GM21737 (cell line): ENCODE data around the gene NATD1.
A peak's percentile ranks its signal among the peaks of the same experiment; 100 is the strongest.

Experiments used
- ATAC-seq: cut with Tn5 transposase; IDR thresholded peaks from one replicate; pipeline ENCODE4 v1.9.1; 2021; ENCODE audit warnings: mild to moderate bottlenecking, moderate library complexity; ENCODE audit not compliant: unreplicated experiment

NATD1 gene, protein sequence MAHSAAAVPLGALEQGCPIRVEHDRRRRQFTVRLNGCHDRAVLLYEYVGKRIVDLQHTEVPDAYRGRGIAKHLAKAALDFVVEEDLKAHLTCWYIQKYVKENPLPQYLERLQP

DNA sequence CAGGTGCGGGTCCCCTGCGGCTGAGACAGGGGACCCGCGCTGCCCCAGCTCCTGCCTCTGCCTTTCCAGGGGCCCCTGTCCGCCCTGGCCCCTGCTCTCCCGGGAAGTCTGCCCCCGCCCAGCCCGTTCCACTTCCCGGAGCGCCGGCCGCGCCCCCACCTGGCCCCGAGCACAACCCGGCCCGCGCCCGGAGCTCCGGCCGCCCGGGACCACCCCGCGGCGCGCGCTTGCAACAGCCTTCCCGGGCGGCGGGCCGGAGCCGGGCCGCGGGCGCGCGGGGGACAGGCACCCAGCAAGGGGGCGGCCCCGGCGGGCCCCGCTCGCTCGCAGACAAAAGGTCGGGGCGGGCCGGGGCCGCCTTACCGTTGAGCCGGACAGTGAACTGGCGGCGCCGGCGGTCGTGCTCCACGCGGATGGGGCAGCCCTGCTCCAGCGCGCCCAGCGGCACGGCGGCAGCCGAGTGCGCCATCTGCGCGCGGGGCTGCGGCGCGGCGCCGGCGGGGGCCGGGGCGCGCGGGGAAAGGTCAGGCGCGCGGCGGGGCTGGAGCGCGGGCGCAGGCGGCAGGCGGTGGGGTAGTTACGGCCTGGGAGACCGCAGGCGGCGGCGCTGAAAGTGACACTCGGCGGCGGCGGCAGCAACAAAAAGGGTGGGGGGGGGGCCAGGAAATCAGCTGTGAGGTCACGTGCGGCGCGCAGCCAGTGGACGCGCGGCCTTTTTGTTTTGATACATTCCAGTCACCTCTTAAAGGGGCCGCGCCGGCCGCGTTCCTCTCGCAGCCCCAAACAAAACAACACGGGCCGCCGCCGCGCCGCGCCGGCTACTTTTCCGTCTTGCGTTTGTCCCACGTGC lies at the start of gene NATD1:
Gene NATD1, minus strand, starts transcription at position 615 of the 850 bp plus-strand sequence. Its CDS starts 146 bp downstream, at position 469.
- ATAC-seq: peak; percentile 73

DNA sequence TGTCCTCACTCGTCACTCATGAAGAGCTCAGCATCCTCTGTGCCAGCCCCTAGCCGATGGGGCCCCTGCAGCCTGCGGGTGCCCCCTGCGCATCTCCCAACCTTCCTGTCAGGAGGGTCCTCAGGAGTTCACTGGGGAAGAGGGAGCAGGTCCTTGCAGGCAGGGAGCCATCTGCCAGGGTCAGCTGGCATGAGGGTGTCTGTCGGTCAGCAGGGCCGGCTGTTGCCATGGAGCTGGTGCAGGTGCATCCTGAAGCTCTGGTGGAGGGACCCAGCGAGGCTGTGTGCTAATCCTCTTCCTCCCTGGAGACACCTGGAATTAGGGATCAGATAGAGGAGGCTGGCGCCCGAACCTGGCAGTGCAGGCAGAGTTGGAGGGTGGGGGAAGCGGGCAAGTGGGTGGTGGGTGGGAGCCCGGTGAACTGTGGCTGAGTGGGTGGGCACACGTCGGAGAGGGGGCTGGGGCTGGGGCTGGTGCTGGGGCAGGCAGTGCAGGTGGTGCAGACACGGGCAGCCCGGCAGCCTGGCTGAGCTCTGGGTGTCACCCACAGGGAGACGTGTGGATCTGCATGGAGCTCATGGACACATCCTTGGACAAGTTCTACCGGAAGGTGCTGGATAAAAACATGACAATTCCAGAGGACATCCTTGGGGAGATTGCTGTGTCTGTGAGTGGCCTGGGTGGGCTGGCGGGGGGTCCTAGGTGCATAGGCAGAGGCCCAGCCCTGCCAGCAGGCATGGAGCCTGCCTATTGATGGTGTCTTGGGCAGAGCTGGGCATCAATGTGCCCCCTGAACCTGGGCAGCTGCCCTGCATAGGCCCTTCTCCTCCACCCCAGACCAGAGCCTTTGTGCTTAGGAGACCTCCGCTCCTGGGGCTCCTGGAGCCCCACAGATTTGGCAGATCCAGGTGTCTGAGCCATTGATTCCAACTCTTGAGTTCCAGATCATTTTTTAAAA lies 48.7 kb upstream of the NATD1 start:
- no peak for ATAC-seq

DNA sequence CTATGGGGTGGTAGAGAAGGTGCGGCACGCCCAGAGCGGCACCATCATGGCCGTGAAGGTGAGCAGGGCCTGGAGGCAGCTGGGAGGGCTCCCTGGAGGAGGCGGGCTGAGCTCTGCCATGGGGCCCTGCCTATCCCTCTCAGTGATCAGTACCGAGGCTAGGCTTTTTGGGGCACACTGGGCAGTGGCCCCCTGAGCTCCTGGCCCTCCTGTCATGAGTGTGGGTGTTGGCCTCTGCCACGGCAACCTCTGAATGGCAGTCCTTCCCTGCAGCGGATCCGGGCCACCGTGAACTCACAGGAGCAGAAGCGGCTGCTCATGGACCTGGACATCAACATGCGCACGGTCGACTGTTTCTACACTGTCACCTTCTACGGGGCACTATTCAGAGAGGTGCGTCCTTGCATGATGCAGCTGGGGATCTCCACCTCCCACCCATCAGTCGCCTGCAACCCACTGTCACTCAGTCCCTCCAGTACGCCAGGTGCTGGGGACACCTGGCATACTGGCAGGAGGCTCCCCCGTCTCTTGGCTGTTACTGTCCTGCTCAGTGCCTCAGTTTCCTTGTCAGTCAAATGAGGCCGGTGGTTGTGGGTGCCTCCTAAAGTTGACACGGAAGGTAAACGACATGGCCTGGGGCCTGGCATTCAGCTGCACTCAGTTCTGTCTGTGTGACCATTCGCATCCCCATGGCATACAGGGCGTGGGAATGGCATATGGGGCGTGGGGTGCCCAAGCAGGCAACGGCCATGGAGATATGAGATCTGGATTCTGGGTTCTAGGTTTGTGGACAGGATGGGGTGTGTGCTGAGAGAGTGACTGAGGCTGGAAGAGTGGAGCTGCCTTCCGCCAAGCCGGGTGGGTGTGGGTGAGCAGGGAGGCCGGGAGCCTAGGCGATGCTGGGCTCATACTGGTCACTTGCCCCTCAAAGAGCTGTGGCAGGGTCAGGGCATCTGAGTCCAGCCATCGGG lies 47.7 kb upstream of the NATD1 start:
- no peak for ATAC-seq

DNA sequence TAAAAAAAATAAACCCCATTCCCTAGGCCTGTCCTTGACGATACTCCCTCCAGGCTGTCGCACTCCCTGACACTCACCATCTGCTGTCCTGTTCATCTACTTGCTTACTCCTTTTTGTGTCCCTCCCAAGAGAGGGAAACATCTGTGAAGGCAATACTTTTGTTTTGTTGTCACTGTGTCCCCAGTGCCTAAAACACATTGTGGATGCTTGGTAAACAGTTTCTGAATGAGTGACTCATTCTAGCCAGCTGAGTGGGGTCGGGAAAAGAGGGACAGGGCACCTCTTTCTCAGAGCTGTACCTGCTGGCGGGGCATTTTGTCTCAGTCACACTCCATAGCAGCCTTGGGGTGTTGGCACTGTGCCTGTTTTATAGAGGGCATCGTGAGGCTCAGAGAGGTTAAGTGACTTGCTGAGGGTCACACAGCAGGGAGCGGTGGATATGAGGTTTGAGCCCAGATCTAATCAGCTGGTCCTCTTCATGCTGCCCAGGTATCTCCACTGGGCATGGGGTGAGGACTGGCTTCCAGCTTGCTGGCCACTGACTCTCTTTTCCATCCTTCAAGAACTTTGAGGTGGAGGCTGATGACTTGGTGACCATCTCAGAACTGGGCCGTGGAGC lies 46.9 kb upstream of the NATD1 start:
- ATAC-seq: no peak

DNA sequence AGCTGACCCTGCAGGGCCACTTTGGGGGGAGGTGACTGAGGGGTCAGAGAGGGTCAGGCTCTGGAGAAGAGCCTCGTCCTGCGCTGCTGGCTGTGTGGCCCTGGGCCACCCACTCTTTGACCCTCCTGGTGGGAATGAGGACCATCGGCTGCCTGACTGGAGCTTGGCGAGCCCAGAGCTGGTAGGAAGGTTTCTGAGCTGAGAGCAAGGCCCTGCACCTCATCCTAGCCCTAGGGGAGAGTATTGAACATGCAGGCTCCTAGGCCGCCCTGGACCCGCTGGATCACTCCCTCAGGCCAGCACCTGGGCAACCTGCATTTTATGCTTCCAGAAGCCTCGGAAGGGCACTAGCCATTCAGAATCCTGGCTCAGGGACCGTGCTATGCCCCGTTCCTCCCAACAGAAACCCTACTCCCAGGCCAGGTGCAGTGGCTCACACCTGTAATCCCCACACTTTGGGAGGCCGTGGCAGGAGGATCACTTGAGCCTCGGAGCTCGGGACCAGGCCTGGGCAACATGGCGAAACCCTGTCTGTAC lies 45.8 kb upstream of the NATD1 start:
- ATAC-seq: no peak

DNA sequence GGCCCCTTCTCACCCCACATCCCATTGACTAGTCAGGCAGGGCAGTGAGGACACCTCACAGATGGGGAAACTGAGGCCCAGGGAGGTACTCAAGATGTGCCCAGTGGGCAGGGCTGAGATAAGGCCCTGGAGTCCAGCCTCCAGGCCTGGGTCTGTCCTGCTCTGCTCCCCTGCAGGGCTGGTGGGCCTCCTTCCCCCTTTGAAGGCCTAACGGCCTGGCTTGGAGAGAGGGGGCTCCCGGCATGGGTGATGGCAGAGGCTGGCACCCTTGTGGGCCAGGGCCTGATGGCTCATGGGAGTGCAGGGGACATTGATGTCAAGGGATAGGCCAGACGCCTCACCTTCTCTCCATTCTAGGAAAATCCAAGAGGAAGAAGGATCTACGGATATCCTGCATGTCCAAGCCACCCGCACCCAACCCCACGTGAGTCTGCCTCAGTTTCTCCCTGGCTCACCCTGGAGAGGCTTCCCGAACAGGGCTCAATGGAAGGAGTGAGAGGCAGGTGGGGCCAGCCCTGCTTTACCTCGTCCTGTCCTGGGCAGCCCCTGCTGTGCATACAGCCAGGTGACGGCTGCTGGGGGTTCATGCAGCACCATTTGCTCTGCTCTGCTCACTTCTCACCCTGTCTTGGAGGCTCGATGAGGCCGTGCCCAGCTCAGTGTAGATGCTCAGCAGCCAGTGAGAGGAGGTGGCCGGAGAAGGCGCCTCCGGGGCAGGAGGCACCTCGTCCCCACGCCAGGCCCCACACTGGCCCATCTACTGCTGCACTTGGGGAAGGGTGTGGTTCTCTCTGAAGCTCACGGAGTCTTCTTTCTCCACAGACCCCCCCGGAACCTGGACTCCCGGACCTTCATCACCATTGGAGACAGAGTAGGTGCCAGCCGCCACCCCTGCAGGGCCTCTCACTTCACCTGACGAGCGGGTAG lies 45.1 kb upstream of the NATD1 start:
- ATAC-seq: no peak

DNA sequence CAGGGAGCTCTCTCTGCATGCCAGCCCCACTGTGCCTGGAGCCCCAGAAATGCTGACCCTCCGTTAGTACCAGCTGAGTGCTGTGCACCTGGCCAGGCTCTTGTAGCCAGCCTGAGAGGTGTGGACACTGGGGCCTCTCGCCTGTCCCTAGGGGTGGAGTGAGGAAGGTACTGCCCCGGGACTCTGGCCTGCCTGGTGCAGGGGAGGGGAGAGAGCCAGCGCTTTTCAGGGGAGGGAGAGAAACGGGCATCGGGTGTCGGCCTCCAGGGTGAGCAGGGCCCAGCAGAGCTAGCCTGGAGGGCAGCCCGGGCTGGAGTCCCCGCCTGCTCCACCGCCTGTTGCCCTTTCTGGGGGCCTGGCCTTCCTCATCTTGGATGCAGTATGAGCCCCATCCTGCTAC lies 44.4 kb upstream of the NATD1 start:
- ATAC-seq: no peak

DNA sequence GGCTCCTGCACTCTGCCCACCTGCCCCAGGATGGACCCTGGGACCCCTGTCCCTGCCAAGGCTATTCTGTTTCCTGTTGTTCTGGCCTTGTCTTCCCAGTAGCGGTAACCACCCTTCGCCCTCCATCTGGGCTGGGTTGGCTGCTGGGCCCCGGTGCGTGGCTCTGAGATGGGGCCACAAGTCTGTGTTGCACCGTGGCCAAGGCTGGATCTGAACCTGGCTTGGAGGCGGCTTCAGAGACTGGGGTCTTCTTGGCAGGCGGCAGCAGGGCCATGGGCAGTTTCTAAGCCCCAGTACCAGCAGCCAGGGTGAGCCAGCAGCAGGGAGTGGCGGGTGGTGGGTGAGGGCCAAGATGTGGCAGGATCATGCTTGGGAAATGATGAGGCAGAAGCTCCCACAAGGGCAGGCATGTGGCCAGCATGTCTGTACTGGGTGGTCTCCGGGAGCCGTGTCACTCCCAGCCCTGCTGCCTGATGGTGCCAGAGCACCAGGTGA lies 43.9 kb upstream of the NATD1 start:
- ATAC-seq: no peak

DNA sequence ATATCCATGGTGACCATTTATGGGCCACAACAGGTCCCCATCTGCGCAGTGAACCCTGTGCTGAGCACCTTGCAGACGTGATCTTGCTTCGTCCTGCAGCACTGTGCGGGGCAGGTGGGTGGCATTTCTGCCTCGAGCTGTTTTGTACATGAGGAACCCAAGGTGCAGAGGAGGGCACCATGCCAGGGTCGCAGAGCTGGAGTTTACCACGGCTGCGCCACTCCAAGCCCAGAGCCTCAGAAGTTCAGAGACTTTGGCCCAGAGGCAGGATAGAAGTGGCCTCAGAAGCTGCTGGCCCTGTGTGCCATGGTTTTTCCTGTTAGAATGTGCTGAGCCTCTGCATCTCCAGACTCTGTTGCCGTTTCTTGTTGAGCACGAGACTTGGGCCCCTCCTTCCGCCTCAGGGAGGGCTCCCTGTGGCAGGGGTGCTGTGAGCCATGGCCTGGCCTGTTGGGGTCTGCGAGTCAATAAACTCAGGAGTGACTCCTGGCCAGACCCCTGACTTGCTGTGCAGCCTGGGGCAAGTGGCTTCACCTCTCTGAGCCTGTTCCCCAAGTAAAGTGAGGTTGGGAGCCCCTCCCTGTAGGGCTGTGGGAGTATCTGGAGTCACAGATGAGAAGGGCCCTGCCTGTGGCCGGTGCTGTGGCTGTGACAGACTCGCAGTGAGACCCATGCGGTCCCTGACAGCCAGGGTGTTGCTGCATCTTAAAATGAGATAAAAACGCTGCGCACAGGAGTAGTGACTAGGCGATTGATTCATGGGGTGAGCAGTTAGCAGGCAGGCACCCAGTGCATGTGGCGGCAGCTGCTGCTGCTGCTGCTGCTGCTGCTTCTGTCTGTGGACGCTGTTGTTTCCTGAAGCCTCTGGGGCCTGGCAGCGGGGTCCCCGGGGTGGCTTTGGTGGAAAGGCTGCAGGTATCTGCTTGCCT lies 43.2 kb upstream of the NATD1 start:
- no peak for ATAC-seq

DNA sequence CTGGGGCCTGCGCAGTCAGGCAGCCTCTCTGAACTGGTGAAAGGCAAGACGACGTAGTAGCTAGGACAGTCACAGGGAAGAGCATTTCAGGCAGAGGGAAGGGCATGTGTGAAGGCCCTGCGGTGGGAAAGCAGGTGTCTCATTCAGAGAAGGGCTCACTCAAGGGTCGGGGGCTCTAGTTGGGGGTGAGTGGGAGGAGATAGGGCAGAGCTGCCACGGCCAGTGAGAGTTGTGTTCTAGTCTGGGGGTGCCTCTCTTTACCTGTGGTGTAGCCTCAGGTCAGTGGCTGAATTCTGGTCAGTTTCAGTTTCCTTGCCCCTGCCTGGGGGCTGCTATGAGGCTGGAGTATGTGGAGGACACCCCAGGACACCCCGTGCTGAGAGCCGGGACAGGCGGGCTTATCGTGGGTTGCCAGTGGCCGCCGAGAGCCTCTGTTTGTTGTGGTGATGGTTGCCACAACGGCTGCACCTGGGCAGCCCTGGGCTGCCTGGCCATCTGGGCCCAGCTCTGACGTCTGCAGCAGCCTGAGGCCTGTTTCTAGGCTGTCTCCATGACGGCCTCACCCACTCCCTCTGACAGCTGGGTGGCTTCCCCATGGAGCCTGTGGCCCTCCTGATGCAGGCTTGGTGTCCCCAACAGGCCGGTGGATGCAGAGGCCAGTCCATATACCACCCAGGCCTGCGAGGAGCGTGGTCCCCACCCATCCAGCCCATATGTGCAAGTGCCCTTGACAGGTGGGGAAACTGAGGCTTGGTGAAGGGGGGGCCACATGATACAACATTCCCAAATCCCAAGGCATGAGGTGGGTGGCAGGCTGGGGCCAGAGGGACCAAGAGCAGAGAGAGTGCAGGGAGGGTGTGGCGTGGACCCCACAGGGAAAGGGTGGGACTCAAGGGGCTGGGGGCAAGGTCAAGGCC lies 42.1 kb upstream of the NATD1 start:
- no peak for ATAC-seq

DNA sequence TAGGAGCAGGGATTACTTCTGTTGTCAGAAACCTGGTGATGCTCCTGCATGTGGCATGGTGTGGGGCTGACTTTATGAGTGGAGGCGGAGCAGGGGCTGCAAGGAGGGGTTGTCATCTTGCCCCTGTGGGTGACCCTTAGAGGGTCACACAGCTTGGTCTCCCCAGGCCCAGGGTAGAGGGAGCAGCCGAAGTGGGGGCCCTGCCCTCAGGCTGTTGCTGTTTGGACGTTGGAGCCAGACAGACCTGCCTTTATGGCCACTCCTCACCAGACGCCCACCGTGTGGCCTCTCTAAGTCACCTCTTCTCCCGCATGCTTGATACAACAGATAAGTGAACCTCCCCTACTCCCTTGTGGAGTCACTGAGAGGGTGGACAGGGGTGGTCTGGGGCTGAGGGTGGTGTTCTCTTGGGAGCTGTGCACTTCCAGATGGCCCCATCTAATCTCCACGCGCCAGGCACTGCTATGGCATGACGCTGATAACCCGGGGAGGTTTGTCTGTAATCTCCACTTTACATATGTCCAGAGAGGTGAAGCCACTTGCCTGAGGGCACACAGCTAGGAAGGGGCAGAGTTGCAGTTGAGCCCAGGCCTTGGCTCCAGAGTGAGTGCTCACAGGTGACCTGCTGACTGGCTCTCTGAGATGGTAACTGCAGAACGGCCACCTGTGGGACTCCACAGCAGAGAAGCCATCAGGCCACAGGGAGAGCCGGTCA lies 41.3 kb upstream of the NATD1 start:
- no peak for ATAC-seq

DNA sequence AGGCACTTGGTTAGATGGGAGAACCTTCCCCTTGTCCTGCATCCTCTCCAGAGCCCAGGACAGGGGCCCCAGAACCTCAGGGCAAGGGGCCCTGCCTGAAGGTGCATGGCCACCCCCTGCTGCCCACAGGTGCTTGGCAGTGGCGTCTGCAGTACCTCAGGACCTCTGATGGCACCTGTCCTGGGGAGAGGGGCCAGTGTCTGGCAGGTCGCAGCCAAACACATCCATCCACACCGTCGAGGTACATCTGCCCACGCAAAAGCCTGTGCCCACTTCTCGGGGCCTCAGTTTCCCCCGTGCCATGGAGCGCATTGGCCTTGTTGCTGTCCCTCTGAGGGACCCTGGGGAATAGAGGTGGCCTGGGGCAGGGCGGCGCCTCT lies 40.6 kb upstream of the NATD1 start:
- no peak for ATAC-seq

DNA sequence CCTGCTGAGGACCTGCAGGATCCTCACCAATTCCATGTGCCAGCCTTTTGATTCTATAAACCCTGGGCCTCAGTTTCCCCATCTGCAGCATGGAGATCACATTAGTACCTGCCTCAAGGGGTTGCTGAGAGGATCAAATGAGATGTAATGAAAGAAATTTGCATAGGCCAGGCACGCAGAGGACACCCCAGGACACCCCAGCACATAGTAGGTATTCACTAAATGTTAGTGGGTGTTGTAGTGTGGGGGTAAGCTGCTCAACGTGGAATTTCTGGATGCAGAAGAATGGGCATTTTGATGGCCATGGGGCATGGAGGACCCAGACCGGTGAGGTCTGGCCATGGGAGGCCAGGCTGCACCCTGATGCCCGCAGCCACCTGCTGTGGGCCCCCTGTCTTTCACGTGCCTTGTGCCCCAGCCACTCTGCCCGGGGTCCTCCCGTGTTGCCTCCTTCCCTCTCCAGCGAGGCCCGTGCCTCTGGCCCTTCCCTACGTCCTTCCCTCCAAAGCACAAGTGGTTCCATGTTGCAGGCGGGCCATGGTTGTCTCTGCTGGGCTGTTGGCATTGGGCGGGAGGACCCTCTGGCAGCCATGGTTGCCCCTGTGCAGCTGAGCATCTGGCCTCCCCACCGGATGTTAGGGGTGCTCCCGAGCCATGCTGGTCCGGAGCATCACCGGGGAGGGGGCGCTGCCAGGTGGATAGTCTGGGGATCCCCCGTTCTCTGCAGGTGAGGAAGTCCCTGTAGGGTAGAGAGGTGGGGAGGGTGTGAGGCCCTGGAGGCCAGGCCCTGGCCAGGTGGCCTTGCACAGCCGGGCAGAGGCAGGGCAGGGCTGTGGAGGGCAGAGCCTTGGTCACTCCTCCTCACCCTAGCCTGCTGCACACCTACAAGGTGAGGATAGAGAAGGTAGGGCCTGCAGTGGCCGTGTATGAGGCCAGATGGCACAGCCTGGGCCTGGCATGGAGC lies 39.9 kb upstream of the NATD1 start:
- ATAC-seq: no peak

DNA sequence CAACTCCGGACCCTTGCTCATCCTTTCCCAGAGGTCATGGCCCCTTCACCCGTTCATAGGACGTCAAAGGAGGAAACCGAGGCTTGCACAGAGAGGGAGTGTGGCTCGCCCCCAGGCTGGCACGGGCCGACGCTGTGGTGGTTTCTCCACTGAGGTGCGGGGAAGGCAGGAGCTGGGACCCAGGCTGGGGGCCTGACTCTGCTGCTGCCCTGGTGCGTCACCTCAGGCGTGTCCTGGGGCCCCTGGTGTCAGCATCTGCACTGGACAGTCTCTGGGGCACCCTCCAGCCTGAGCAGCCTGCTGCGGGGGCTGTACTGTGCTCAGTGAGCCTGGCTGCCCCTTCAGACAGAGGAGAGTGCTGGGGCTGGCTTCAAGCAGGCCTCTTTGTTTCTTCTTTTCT lies 38.7 kb upstream of the NATD1 start:
- no peak for ATAC-seq

DNA sequence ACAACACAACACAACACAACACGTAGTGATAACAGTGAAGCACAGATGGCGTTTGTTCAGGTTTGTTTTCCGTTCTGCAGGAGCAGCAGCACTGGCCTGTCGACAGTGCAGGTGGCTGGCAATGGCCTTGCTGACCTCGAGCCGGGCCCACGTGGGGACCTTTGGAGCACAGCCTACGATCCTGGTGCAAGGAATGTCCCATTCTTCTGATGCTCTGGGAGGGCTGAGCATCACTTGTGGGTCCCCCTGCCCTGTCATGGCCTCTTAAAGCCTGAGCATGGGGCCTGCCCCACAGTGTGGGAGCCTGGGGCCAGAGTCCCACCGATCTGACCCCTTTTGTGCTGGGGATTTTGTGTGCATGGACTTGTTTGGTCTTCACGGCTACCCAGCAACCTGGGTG lies 38.1 kb upstream of the NATD1 start:
- no peak for ATAC-seq
